ENCODE data around the gene SLC4A1.

Gene SLC4A1

DNA sequence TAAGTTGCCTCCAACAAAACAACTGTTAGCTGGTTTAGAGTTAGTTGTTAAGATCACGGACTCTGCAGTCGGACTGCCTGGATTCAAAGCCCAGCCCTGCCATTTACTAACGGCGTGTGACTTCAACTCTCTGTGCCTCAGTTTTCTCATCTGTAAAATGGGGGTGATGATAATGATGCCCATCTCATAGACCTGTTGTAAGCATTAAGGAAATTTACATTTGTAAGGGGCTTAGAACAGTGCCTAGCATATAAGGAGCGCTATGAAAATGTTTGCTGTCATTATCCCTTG is 825 bp downstream of the SLC4A1 start:
- Histone ChIP-seq H3K27ac (no peak overlapping the region), H3K36me3 (no peaks in the 10 kb centered on the region), H3K27me3 (ENCODE audit: insufficient read depth, low read depth, severe bottlenecking) (no peaks in the 10 kb centered on the region), H3K9me3 (ENCODE audit: severe bottlenecking) (no peaks in the 10 kb centered on the region), H3K4me3 (ENCODE audit: low read depth, low read length) (no peak overlapping the region)
- DNase-seq = no peak
- TF ChIP-seq, protein P1, sequence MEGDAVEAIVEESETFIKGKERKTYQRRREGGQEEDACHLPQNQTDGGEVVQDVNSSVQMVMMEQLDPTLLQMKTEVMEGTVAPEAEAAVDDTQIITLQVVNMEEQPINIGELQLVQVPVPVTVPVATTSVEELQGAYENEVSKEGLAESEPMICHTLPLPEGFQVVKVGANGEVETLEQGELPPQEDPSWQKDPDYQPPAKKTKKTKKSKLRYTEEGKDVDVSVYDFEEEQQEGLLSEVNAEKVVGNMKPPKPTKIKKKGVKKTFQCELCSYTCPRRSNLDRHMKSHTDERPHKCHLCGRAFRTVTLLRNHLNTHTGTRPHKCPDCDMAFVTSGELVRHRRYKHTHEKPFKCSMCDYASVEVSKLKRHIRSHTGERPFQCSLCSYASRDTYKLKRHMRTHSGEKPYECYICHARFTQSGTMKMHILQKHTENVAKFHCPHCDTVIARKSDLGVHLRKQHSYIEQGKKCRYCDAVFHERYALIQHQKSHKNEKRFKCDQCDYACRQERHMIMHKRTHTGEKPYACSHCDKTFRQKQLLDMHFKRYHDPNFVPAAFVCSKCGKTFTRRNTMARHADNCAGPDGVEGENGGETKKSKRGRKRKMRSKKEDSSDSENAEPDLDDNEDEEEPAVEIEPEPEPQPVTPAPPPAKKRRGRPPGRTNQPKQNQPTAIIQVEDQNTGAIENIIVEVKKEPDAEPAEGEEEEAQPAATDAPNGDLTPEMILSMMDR (IDR thresholded peaks at IDR 0.05; ENCODE audit: low read depth, low read length) = no peak

DNA sequence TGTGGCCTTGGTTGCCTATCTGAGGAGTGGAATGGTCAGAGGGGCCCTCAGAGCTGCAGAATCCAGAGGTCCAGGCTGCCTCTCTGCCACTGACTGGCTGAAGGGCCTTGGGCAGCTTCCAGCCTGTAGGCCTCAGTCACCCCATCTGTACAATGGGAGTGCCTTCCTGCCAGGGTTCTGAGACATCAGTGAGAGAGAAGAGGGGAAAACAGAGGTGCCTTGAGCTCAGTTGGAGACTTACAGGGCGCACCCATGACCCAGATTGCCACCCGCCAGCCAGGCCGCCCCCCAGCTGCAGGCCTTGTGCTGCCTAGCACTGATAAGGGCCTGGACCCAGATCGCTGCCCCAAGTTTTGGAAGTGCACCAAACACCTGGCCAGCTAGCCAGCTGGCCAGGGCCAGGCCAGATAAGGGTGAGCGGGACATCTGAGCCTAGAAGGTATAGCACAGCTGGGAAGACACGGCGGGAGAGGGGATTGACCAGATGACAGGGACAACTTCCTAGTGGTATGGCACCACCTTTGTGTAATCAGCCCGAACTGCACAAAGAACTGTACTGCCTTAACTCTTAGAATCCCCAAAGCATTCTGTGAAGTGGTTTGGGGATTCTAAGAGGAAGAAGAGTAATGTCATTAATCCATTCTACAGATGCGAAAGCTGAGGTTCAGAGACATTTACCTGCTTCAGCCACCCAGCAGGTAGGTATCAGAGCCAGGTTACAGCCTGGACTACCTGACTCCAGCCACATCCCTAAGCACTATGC is 1.4 kb downstream of the SLC4A1 start:
- Histone ChIP-seq H3K27ac (no peak overlapping the region), H3K9me3 (ENCODE audit: severe bottlenecking) (no peaks in the 10 kb centered on the region), H3K27me3 (ENCODE audit: insufficient read depth, low read depth, severe bottlenecking) (no peaks in the 10 kb centered on the region), H3K36me3 (no peaks in the 10 kb centered on the region), H3K4me3 (ENCODE audit: low read depth, low read length) (no peak overlapping the region)
- TF ChIP-seq, protein P1 (IDR thresholded peaks at IDR 0.05; ENCODE audit: low read depth, low read length) = peak; percentile 44
- peak; percentile 55 for DNase-seq

DNA sequence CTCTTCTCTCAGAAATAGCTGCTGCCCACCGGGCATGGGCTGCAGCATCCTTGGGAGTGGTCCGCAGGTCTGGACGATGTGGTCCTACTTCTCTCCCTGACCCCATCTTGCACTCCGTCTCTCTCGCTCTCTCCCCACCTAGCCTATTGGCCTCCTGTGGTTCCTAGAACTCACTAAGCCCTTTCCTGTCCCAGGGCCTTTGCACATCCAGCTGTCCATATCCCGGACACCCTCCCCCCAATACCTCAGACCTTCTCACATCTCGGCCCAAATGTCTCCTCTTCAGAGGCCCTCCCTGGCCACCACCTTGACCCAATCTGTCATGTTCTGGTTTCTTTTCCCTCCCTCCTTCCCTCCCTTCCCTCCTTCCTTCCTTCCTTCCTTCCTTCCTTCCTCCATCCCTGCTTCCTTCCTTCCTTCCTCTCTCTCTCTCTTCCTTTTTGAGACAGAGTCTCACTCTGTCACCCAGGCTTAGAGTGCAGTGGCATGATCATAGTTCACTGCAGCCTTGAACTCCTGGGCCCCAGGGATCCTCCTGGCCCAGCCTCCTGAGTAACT is 4.5 kb downstream of the SLC4A1 start:
- H3K9me3 ChIP-seq (ENCODE audit: severe bottlenecking) = no peaks in the 10 kb centered on the region
- H3K4me3 ChIP-seq (ENCODE audit: low read depth, low read length) = no peak overlapping the region
- H3K27me3 ChIP-seq (ENCODE audit: insufficient read depth, low read depth, severe bottlenecking) = no peaks in the 10 kb centered on the region
- no peak overlapping the region for H3K27ac ChIP-seq
- TF ChIP-seq, protein P1 (IDR thresholded peaks at IDR 0.05; ENCODE audit: low read depth, low read length) = no peak
- no peaks in the 10 kb centered on the region for H3K36me3 ChIP-seq
- no peak for DNase-seq

DNA sequence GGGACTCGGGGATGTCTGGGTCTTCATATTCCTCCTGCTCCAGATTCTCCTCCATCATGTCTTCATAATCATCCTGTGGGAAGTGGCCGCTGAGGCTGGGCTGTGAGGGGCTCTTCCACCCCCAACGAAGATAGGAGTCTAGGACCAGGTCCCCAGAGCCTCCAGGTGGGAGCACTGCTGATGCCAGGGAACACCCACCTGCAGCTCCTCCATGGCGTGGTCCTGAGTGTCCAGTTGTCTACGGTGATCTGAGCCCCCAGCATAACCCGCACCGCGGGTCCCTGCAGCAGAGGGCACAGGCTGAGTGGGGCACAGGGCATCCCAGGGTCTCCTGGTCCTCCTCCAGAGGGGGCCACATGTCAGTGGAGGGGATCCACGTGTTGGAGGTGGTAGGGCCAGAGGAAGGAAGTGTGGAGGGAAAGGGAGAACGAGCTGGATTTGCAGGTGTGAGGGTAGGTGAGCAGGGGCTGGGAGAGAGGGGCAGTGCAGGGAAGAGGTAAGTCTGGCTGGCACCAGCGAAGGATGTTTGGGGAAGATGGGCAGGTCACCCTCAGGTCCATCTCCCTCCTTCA is 5.2 kb downstream of the SLC4A1 start:
- no peaks in the 10 kb centered on the region for H3K36me3 ChIP-seq
- no peak overlapping the region for H3K4me3 ChIP-seq (ENCODE audit: low read depth, low read length)
- H3K9me3 ChIP-seq (ENCODE audit: severe bottlenecking) = no peaks in the 10 kb centered on the region
- no peak for DNase-seq
- H3K27ac ChIP-seq = no peak overlapping the region
- TF ChIP-seq, protein P1 (IDR thresholded peaks at IDR 0.05; ENCODE audit: low read depth, low read length) = no peak
- no peaks in the 10 kb centered on the region for H3K27me3 ChIP-seq (ENCODE audit: insufficient read depth, low read depth, severe bottlenecking)

DNA sequence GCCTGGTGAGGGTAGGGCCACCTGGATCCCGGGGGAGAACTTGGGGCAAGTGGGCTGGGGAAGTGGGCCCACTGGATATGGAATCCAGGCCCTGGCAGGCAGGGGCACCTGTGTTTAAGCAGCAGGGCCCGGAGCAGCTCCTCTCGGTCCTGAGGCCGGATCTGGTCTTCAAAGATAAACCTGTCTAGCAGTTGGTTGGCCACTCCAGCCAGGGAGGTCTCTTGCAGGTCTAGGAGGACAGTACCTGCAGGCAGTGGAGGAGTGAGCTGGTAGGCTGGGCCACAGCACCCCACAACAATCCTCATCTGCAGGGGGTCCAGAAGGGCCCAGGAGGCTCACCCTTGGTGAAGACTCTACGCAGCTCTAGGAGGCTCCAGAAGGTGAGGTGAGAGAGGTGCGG is 7.6 kb downstream of the SLC4A1 start:
- DNase-seq = no peak
- TF ChIP-seq, protein P1 (IDR thresholded peaks at IDR 0.05; ENCODE audit: low read depth, low read length) = no peak

More for the DNA sequence above, 7.6 kb downstream of the SLC4A1 start:
- Histone ChIP-seq H3K27me3 (ENCODE audit: insufficient read depth, low read depth, severe bottlenecking) (no peaks in the 10 kb centered on the region), H3K9me3 (ENCODE audit: severe bottlenecking) (no peaks in the 10 kb centered on the region), H3K4me3 (ENCODE audit: low read depth, low read length) (no peak overlapping the region), H3K36me3 (no peaks in the 10 kb centered on the region), H3K27ac (no peak overlapping the region)

Measured in WERI-Rb-1 (cell line).